ENCODE results near the gene PCDHA5.
A peak's percentile ranks its signal among the peaks of the same experiment; 100 is the strongest.
"Not testable (repeated sequence)": the region's sequence is repeated elsewhere in the genome, so short reads cannot be mapped to it uniquely, and the experiment has no call there.

The PCDHA5 gene

DNA sequence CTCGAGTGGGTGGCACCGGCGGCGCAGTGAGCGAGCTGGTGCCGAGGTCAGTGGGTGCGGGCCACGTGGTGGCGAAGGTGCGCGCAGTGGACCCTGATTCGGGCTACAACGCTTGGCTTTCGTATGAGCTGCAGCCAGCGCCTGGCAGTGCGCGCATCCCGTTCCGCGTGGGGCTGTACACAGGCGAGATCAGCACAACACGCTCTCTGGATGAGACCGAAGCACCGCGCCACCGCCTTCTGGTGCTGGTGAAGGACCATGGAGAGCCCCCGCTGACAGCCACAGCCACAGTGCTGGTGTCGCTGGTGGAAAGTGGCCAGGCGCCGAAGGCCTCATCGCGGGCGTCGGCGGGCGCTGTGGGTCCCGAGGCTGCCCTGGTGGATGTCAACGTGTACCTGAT, 2.1 kb downstream of the PCDHA5 start:
- Histone ChIP-seq H3K4me1 (ENCODE audit: control insufficient read depth, insufficient read depth, low read length) (no peaks in the 10 kb centered on the region), H3K4me3 (ENCODE audit: low read length) (no peak overlapping the region), H3K36me3 (ENCODE audit: control insufficient read depth, insufficient read depth, low read length) (no peaks in the 10 kb centered on the region), H3K27ac (ENCODE audit: low read length) (no peak overlapping the region), H3K27me3 (ENCODE audit: control insufficient read depth, insufficient read depth, low read length) (no peaks in the 10 kb centered on the region), H3K9me3 (ENCODE audit: control insufficient read depth, insufficient read depth, low read length) (no peaks in the 10 kb centered on the region)
- WGBS (ENCODE audit: insufficient coverage, insufficient read length): no CpG with 5 or more reads among the region's 38 CpGs
- no peak for DNase-seq (ENCODE audit: low read depth, low spot score)

DNA sequence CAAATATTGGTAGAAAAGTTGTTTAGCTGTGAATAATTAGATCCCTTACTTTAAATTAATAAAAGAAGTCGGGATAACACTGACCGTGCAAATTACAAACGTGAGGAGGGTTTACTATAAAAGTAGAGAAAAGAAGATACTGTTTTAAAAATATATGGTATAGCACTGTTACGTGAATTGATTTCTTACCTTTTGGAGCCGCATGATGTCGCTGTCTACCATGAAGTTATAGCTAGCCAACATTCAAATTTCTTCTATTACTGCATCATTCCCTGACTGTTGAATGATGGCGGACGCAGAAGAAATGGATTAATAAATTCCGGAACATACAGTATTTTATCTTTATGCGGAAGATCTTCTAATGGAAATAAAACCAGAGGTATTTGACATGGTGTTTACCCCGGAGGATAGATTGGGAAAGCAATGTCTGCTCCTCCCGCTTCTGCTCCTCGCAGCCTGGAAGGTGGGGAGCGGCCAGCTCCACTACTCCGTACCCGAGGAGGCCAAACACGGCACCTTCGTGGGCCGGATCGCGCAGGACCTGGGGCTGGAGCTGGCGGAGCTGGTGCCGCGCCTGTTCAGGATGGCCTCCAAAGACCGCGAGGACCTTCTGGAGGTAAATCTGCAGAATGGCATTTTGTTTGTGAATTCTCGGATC, 6.4 kb downstream of the PCDHA5 start, which contains the start of gene PCDHA6:
PCDHA6 (plus strand) TSS at position 257 of the 658 bp plus-strand sequence; CDS start at position 389, 132 bp downstream.
- Histone ChIP-seq H3K36me3 (ENCODE audit: control insufficient read depth, insufficient read depth, low read length) (no peaks in the 10 kb centered on the region), H3K4me3 (ENCODE audit: low read length) (no peak within 1 kb of the TSS)

DNA sequence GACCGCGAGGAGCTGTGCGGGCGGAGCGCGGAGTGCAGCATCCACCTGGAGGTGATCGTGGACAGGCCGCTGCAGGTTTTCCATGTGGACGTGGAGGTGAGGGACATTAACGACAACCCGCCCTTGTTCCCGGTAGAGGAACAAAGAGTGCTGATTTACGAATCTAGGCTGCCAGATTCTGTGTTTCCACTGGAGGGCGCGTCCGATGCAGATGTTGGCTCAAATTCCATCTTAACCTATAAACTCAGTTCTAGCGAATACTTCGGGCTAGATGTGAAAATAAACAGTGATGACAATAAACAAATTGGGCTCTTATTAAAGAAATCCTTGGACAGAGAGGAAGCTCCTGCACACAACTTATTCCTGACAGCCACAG, 6.9 kb downstream of the PCDHA5 start:
- Histone ChIP-seq H3K9me3 (ENCODE audit: control insufficient read depth, insufficient read depth, low read length) (no peaks in the 10 kb centered on the region), H3K36me3 (ENCODE audit: control insufficient read depth, insufficient read depth, low read length) (no peaks in the 10 kb centered on the region), H3K4me3 (ENCODE audit: low read length) (no peak overlapping the region), H3K4me1 (ENCODE audit: control insufficient read depth, insufficient read depth, low read length) (no peaks in the 10 kb centered on the region), H3K27me3 (ENCODE audit: control insufficient read depth, insufficient read depth, low read length) (no peaks in the 10 kb centered on the region), H3K27ac (ENCODE audit: low read length) (no peak overlapping the region)
- no peak for DNase-seq (ENCODE audit: low read depth, low spot score)
- WGBS (ENCODE audit: insufficient coverage, insufficient read length): no CpG with 5 or more reads among the region's 18 CpGs

More for the DNA sequence above, 6.4 kb downstream of the PCDHA5 start, which contains the start of gene PCDHA6:
- DNase-seq (ENCODE audit: low read depth, low spot score): no peak
- H3K9me3 ChIP-seq (ENCODE audit: control insufficient read depth, insufficient read depth, low read length): no peaks in the 10 kb centered on the region
- H3K27ac ChIP-seq (ENCODE audit: low read length): no peak within 1 kb of the TSS
- WGBS (ENCODE audit: insufficient coverage, insufficient read length): no CpG with 5 or more reads among the region's 27 CpGs
- no peaks in the 10 kb centered on the region for H3K4me1 ChIP-seq (ENCODE audit: control insufficient read depth, insufficient read depth, low read length)
- H3K27me3 ChIP-seq (ENCODE audit: control insufficient read depth, insufficient read depth, low read length): no peaks in the 10 kb centered on the region

DNA sequence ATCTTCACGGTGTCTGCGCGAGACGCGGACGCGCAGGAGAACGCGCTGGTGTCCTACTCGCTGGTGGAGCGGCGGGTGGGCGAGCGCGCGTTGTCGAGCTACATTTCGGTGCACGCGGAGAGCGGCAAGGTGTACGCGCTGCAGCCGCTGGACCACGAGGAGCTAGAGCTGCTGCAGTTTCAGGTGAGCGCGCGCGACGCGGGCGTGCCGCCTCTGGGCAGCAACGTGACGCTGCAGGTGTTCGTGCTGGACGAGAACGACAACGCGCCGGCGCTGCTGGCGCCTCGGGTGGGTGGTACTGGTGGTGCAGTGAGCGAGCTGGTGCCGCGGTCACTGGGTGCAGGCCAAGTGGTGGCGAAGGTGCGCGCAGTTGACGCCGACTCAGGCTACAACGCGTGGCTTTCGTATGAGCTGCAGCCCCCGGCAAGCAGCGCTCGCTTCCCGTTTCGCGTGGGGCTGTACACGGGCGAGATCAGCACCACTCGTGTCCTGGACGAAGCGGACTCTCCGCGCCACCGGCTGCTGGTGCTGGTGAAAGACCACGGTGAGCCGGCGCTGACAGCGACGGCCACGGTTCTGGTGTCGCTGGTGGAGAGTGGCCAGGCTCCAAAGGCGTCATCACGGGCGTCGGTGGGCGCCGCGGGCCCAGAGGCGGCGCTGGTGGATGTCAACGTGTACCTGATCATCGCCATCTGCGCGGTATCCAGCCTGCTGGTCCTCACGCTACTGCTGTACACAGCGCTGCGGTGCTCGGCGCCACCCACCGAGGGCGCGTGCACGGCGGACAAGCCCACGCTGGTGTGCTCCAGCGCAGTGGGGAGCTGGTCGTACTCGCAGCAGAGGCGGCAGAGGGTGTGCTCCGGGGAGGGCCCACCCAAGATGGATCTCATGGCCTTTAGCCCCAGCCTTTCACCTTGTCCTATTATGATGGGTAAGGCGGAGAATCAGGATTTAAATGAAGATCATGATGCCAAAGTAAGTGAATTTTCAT, 8.4 kb downstream of the PCDHA5 start:
- not testable (repeated sequence) for H3K4me3 ChIP-seq (ENCODE audit: low read length); H3K27ac ChIP-seq (ENCODE audit: low read length); DNase-seq (ENCODE audit: low read depth, low spot score); H3K9me3 ChIP-seq (ENCODE audit: control insufficient read depth, insufficient read depth, low read length); H3K36me3 ChIP-seq (ENCODE audit: control insufficient read depth, insufficient read depth, low read length); H3K4me1 ChIP-seq (ENCODE audit: control insufficient read depth, insufficient read depth, low read length); H3K27me3 ChIP-seq (ENCODE audit: control insufficient read depth, insufficient read depth, low read length)
- WGBS (ENCODE audit: insufficient coverage, insufficient read length): no CpG with 5 or more reads among the region's 106 CpGs

DNA sequence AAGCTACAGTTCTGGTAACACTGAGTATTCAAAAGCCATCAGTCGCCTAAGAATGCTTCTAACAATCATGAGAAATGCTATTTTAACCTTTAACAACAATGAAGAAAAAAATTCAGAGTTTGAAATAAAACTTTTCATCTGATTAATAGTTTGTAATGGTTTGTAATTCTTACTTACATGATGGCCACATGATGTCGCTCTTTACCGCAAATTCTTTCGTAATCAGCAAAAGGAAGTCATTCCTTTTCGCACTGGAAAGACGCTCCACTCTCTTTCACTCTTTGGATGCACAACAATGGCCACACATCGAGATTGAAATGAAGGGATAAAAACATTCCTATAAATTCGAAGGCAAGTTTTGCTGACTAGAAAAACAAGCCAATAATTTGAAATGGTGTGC, 12.6 kb downstream of the PCDHA5 start, which contains the start of gene PCDHA7:
PCDHA7 (plus strand) TSS at position 277 of the 400 bp plus-strand sequence; CDS start at position 392, 115 bp downstream.
- H3K27me3 ChIP-seq (ENCODE audit: control insufficient read depth, insufficient read depth, low read length): no peaks in the 10 kb centered on the region
- WGBS (ENCODE audit: insufficient coverage, insufficient read length): no CpG with 5 or more reads among the region's 8 CpGs
- DNase-seq (ENCODE audit: low read depth, low spot score): no peak
- H3K36me3 ChIP-seq (ENCODE audit: control insufficient read depth, insufficient read depth, low read length): no peaks in the 10 kb centered on the region
- H3K4me3 ChIP-seq (ENCODE audit: low read length): no peak within 1 kb of the TSS
- no peak within 1 kb of the TSS for H3K27ac ChIP-seq (ENCODE audit: low read length)
- no peaks in the 10 kb centered on the region for H3K4me1 ChIP-seq (ENCODE audit: control insufficient read depth, insufficient read depth, low read length)
- no peaks in the 10 kb centered on the region for H3K9me3 ChIP-seq (ENCODE audit: control insufficient read depth, insufficient read depth, low read length)

DNA sequence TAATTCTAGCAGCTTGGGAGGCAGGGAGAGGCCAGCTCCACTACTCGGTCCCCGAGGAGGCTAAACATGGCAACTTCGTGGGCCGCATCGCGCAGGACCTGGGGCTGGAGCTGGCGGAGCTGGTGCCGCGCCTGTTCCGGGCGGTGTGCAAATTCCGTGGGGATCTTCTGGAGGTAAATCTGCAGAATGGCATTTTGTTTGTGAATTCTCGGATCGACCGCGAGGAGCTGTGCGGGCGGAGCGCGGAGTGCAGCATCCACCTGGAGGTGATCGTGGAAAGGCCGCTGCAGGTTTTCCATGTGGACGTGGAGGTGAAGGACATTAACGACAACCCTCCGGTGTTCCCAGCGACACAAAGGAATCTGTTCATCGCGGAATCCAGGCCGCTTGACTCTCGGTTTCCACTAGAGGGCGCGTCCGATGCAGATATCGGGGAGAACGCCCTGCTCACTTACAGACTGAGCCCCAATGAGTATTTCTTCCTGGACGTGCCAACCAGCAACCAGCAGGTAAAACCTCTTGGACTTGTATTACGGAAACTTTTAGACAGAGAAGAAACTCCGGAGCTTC, 13.1 kb downstream of the PCDHA5 start:
- WGBS (ENCODE audit: insufficient coverage, insufficient read length): no CpG with 5 or more reads among the region's 38 CpGs
- H3K27me3 ChIP-seq (ENCODE audit: control insufficient read depth, insufficient read depth, low read length); DNase-seq (ENCODE audit: low read depth, low spot score); H3K36me3 ChIP-seq (ENCODE audit: control insufficient read depth, insufficient read depth, low read length); H3K27ac ChIP-seq (ENCODE audit: low read length); H3K4me3 ChIP-seq (ENCODE audit: low read length); H3K9me3 ChIP-seq (ENCODE audit: control insufficient read depth, insufficient read depth, low read length); H3K4me1 ChIP-seq (ENCODE audit: control insufficient read depth, insufficient read depth, low read length): not testable (repeated sequence)

DNA sequence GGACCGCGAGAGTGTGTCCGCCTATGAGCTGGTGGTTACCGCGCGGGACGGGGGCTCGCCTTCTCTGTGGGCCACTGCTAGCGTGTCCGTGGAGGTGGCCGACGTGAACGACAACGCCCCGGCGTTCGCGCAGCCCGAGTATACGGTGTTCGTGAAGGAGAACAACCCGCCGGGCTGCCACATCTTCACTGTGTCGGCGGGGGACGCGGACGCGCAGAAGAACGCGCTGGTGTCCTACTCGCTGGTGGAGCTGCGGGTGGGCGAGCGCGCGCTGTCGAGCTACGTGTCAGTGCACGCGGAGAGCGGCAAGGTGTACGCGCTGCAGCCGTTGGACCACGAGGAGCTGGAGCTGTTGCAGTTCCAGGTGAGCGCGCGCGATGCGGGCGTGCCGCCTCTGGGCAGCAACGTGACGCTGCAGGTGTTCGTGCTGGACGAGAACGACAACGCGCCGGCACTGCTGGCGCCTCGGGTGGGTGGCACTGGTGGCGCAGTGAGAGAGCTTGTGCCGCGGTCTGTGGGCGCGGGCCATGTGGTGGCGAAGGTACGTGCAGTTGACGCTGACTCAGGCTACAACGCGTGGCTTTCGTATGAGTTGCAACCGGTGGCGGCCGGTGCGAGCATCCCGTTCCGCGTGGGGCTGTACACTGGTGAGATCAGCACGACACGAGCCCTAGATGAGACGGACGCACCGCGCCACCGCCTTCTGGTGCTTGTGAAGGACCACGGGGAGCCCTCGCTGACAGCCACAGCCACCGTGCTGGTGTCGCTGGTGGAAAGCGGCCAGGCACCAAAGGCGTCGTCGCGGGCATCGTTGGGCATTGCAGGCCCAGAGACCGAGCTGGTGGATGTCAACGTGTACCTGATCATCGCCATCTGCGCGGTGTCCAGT, 14.5 kb downstream of the PCDHA5 start:
- Histone ChIP-seq H3K27ac (ENCODE audit: low read length) (no peak overlapping the region), H3K36me3 (ENCODE audit: control insufficient read depth, insufficient read depth, low read length) (no peaks in the 10 kb centered on the region), H3K4me3 (ENCODE audit: low read length) (no peak overlapping the region), H3K4me1 (ENCODE audit: control insufficient read depth, insufficient read depth, low read length) (no peaks in the 10 kb centered on the region), H3K27me3 (ENCODE audit: control insufficient read depth, insufficient read depth, low read length) (no peaks in the 10 kb centered on the region), H3K9me3 (ENCODE audit: control insufficient read depth, insufficient read depth, low read length) (no peaks in the 10 kb centered on the region)
- no peak for DNase-seq (ENCODE audit: low read depth, low spot score)
- no CpG with 5 or more reads among the region's 103 CpGs for WGBS (ENCODE audit: insufficient coverage, insufficient read length)

DNA sequence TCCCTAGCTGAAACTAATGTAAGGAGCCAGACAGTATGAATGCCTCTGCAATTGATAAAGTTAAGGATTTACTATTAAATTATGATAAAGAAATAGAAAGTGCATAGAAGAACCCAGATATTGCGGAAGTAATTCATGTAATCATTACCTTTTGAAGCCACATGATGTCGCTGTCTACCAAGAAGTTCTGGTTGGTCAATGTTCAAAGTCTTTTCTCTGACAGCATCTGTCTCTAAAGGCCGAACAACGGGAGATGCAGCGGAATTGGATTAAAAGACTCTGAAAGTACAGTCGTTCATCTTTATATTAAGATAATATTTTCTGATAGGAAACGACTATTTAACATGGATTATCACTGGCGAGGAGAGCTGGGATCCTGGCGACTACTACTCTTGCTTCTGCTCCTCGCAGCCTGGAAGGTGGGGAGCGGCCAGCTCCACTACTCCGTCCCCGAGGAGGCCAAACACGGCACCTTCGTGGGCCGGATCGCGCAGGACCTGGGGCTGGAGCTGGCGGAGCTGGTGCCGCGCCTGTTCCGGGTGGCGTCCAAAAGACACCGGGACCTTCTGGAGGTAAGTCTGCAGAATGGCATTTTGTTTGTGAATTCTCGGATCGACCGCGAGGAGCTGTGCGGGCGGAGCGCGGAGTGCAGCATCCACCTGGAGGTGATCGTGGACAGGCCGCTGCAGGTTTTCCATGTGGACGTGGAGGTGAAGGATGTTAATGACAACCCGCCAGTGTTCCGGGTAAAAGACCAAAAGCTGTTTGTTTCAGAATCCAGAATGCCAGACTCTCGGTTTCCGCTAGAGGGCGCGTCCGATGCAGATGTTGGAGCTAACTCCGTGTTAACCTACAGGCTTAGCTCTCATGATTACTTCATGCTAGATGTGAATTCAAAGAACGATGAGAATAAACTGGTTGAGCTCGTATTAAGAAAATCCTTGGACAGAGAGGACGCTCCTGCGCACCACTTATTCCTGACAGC, 19.9 kb downstream of the PCDHA5 start, which contains the start of gene PCDHA8:
PCDHA8 (plus strand) TSS at position 210 of the 985 bp plus-strand sequence; CDS start at position 345, 135 bp downstream.
- no peaks in the 10 kb centered on the region for H3K27me3 ChIP-seq (ENCODE audit: control insufficient read depth, insufficient read depth, low read length)
- H3K9me3 ChIP-seq (ENCODE audit: control insufficient read depth, insufficient read depth, low read length): no peaks in the 10 kb centered on the region
- 0 out of 2 replicates have a peak, but pooled peaks cover 2% of the 10 kb centered on the region for H3K4me1 ChIP-seq (ENCODE audit: control insufficient read depth, insufficient read depth, low read length)
- WGBS (ENCODE audit: insufficient coverage, insufficient read length): no CpG with 5 or more reads among the region's 47 CpGs
- H3K36me3 ChIP-seq (ENCODE audit: control insufficient read depth, insufficient read depth, low read length): no peaks in the 10 kb centered on the region
- H3K27ac ChIP-seq (ENCODE audit: low read length): no peak within 1 kb of the TSS
- peak within 1 kb of the TSS; percentile 37; the same call in 1 of the 2 replicates for H3K4me3 ChIP-seq (ENCODE audit: low read length)
- DNase-seq (ENCODE audit: low read depth, low spot score): no peak
